Renal cortical epithelial cell (primary cell): ENCODE data around the gene PHACTR4. TPM values are rescaled to one million over a fixed set of nuclear protein-coding genes. Genes with fewer than 3 reads are reported as not detected.
A peak's percentile ranks its signal among the peaks of the same experiment; 100 is the strongest.
"Not testable (repeated sequence)": the region's sequence is repeated elsewhere in the genome, so short reads cannot be mapped to it uniquely, and the experiment has no call there.

Experiments
- DNase-seq: peaks from one replicate; pipeline ENCODE4 v3.0.0-alpha.2; 2011; ENCODE audit warnings: low read depth
- total RNA-seq: library from RNA; depleted of rRNA; stranded (reverse); fragments of >200 nt; gene quantifications from 2 replicates; pipeline ENCODE4 v1.2.3, GENCODE V29; 2014

PHACTR4 gene
- total RNA-seq: 9.0 and 29.0 TPM in 2 replicates

DNA sequence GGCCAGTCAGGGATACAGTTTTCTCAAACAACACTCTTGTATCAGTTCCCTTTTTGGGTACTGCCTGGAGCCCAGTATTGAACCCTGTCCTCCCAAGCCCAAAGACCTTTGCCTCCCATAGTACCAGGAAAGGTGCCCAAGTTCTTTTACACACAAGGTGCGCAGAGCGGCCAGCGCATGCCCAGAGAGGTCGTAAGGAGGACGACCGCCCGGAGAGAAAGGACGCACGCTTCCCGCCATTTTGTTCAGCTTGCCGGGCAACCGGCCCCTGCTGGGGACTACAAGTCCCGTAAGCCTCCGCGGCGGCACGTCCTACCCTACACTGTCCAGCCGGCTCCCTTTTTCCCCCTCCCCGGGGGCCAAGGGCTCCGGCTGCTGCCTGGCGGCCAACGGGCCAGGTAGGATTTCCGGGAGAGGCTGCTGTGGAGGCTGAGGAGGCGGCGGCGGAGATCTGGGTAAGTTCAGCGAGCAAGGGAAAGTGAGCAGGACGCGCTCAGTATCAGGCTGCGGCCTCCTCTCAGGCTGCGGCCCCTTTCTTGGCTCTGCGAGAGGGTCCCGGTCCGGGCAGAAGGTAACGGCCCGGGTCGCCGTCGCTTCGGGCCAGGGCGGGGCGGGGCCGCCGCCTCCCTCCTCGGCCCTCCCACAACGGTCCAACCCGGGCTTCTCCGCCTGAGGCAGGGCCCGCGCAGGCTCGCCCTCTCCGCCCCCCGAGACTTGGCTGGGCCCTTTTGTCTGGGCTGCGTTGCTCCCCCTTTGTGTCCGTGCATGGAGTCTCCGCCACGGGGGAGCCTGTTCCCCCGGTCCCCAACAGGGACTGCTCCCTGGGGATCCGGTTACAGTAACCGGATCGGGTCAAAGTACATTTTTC lies at the start of gene PHACTR4:
Gene PHACTR4, plus strand, starts transcription at position 370 of the 868 bp plus-strand sequence. CDS start 37,708 bp downstream, outside the sequence.
- DNase-seq: peak; percentile 84

DNA sequence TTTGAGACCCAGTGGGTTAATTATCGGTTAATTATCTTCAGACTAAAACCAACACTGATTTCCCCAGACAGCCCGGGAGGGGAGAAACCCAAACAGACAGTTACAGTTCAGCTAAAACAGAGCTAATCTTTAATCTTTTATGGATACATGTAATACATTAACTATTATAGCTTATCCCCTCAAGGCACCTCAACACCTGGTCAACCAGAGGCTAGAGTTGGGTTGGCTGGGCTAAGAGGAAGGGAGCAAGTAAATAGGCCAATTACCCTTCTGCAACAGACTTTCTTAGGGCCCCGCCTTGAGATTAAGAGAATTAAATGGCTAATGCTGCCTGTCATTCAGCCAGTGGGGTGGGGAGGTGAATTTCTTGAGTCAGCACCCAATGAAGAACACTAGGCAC lies 47.3 kb upstream of the PHACTR4 start:
- peak; percentile 98 for DNase-seq

DNA sequence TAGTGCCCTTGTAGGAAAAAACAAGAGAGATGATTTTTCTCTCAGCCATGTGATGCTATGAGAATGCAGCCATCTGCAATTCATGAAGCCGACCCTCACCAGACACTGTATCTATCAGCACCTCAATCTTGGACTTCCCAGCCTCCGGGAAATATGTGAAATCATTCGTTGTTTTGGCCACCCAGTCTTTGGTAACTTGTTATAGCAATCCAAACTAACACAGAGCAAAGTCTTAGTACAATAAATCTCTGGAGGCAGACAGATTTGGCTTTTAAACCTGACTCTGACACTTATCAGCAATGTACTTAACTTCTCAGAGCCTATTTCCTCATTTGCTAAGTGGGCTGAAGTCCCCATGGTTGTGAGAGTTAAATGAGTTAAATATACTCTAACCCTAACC lies 45.8 kb upstream of the PHACTR4 start:
- peak; percentile 19 for DNase-seq

DNA sequence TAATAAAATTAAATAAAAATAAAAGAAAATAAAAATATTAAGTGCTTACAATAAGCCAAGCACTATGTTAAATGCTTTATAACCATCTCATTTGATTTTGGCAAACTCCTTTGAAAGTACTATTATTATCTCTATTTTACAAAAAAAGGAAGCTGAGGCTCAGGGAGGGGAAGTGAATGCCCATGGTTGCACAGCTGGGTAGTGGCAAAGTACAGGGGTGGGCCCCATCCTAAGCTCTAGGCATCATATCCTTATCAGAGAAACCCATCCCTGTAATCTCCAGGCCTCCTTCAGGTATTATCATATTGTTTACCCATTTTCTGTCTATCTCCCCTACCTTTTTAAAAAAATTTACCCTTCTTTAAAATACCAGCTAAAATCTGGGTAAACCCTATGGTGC lies 43.0 kb upstream of the PHACTR4 start:
- DNase-seq: no peak

DNA sequence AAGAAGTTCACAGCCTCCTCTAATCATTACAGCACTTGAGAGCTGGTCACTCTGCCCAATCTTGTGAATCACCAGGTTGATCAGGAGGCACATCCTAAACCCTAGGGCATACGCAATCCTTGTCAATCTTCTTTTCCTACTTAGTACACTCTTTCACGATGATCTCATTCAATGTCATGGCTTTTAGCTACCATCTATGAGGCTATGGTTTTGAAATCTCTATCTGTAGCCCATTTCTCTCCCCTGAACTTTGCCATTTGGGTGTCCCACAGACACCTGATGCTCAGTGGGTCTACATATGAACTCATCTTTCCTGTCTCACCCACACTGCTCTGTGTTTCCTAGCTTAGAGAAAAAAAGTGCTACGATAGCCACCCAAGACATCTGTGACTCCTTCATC lies 42.6 kb upstream of the PHACTR4 start:
- peak; percentile 89 for DNase-seq

DNA sequence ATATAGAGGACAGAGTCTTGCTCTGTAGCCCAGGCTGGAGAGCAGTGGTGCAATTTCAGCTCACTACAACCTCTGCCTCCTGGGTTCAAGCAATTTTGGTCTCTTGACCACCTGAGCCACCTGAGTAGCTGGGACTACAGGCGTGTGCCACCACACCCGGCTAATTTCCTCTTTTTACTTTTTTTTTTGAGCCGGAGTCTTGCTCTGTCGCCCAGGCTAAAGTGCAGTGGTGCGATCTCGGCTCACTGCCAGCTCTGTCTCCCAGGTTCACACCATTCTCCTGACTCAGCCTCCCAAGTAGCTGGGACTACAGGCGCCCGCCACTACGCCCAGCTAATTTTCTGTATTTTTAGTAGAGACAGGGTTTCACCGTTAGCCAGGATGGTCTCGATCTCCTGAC lies 42.1 kb upstream of the PHACTR4 start:
- peak; percentile 41 for DNase-seq

DNA sequence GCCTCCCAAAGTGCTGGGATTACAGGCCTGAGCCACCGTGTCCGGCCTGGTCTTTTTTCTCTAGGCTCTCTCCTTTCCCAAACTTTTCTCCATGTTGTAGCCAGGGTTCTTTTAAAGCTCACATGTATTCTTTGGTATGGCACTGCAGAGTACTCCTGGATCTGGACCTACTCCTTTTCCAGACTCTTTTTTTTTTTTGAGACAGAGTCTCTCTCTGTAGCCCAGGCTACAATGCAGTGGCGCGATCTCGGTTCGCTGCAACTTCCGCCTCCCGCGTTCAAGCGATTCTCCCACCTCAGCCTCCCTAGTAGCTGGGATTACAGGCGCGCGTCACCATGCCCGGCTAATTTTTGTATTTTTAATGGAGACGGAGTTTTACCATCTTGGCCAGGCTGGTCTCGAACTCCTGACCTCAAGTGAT lies 41.3 kb upstream of the PHACTR4 start:
- no peak for DNase-seq

DNA sequence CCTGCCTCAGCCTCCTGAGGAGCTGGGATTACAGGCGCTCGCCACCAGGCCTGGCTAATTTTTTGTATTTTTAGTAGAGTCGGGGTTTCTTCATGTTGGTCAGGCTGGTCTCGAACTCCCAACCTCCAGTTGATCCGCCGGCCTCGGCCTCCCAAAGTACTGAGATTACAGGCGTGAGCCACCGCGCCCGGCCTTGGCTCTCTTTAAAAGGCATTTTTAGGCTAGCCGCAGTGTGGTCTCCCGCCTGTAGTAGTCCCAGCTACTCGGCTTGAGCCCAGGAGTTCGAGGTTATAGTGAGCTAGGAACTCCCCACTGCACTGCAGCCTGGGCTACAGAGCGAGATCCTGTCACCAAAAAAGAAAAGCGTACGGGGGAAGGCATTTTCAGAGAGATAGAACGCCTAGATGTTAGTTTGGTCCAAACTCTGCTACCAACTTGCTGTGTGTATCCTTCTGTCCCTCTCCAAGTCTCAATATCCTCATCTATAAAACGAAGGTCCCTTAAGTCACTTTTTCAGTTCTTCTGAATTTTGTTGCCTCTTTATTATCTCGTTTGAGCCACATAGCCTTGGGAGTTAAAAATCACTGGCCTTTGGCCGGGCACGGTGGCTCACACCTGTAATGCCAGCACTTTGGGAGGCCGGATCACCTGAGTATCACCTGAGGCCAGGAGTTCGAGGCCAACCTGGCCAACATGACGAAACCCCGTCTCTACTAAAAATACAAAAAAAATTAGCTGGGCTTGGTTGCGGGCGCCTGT lies 40.0 kb upstream of the PHACTR4 start:
- no peak for DNase-seq

DNA sequence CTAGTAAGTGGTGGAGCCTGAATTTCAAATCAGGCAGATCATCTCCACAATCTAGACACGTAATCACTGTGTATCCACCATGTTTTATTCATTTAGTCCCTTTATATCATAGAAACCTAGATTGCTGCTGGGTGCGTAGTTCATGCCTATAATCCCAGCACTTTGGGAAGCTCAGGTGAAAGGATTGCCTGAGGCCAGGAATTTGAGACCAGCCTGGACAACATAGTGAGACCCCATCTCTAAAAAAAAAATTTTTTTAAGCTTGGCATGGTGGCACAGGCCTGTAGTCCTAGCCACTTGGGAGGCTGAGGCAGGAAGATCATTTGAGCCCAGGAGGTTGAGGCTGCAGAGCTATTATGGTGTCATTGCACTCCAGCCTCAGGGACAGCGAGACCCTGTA lies 30.6 kb upstream of the PHACTR4 start:
- DNase-seq: no peak

DNA sequence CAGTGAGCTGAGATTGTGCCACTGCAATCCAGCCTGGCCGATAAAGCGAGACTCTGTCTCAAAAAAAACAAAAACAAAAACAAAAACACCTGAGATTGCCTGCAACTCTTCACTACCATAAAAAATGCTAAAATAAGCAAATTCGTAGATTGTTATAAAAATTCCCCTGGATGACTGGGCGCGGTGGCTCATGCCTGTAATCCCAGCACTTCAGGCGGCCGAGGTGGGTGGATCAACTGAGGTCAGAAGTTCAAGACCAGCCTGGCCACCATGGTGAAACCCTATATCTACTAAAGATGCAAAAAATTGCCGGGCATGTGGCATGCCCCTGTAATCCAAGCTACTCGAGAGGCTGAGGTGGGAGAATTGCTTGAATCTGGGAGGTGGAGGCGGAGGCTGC lies 30.0 kb upstream of the PHACTR4 start:
- DNase-seq: no peak

DNA sequence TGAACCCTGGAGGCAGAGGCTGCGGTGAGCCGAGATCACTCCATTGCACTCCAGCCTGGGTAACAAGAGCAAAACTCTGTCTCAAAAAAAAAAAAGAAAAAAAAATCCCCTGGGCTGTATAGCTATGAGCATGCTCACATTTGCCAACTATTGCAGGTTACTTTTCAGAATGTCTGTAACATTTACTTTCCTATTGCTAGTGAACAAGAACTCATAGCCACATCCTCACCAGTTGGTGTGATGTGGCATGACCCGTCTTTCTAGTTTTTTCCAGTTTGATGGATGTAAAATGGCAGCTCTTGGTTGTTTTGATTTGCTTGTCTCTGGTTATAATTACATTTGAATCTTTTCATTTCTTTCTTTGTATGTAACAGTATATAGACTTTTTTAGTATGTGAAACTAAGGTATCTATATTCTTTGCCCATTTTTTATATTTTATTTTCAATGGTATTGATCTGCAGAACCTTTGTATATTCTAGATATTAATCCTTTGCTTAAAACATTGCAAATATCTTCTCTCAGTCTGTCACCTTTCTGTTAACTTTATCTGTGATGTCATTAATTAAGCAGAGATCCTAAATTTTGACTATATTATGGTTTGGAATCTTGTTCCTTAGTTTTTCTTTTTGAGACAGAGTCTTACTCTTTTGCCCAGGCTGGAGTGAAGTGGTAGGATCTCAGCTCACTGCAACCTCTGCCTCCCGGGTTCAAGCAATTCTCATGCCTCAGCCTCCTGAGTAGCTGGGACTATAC lies 29.1 kb upstream of the PHACTR4 start:
- DNase-seq: no peak

DNA sequence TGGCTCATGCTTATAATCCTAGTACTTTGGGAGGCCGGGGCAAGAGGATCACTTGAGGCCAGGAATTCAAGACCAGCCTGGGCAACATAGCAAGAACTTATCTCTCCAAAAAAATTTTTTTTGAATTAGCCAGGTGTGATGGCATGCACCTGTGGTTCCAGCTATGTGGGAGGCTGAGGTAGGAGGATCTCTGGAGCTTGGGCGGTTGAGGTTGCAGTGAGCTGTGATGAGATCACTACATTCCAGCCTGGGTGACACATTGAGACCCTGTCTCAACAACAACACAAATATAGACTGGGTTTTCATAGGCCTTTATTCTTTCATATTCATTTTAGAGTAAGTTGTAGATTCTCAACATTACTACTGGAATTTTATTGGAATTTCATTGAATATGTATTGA lies 27.9 kb upstream of the PHACTR4 start:
- peak; percentile 66 for DNase-seq

DNA sequence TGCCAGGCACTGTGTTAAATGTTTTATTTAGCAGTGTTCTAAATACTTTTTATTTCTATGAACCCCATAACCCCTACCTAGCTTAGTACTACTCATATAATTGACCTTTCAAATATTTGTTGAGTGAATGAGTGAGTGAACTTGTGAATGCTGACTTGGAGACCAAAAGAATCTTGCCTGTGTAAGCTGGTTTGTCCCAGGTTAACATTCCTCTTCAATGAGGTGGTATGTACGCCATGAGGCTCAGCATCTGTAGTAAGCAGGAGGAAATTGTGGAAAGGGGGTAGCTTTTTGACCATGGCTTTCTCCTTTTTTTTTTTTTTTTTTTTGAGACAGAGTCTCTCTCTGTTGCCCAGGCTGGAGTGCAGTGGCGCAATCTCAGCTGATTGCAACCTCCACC lies 26.1 kb upstream of the PHACTR4 start:
- peak; percentile 93 for DNase-seq

DNA sequence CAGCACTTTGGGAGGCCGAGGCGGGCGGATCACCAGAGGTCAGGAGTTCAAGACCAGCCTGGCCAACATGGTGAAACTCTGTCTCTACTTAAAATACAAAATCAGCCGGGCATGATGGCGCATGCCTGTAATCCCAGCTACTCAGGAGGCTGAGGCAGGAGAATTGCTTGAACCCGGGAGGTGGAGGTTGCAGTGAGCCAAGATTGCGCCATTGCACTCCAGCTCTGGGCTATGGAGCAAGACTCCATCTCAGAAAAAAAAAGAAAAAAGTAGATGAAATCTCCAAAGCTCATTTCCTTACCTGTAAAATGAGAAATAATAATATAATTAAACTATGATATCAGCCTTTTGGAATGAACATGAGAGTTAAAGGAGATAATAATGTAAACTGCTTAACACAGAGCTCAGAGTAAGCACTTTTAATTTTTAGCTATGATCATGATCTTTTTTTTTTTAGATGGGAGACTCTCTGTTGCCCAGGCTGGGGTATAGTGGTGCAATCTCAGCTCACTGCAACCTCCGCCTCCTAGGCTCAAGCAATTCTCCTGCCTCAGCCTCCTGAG lies 16.2 kb upstream of the PHACTR4 start:
- DNase-seq: not testable (repeated sequence)

DNA sequence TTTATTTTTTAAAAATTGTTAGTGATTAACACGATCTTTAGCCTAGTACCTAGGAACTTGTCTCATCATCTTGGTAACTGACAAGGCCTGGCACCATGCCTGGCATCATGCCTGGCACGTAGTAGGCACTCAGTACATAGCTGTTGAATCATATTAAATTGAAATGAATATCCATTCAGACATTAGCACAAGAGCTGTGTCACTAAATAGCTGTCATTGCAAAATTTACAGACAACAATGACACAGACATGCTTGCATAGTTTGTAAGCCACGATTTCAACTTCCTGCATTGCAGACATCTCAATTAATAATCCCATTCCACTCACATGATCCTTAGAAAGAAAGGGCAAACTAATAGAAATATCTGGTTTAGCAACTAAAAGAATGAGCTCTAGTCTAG lies 15.4 kb upstream of the PHACTR4 start:
- DNase-seq: peak; percentile 80

DNA sequence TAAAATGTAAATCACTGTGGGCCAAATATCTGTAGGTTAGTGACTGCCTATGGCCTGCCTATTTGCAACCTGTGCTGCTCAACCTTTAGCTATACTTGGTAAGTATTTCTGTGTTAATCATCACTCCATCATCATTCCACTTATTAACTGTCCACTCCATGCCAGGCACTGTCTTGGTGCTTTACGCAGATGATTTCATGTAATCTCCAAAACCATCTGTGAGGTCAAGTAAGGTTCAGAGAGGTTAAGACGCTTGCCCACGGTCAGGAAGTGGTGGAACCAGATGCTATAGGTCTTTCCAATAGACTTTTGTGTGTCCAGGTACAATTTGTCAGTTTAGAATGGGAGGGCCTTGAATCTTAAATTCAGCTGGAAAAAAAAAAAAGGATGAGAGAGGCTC lies 10.8 kb upstream of the PHACTR4 start:
- no peak for DNase-seq

DNA sequence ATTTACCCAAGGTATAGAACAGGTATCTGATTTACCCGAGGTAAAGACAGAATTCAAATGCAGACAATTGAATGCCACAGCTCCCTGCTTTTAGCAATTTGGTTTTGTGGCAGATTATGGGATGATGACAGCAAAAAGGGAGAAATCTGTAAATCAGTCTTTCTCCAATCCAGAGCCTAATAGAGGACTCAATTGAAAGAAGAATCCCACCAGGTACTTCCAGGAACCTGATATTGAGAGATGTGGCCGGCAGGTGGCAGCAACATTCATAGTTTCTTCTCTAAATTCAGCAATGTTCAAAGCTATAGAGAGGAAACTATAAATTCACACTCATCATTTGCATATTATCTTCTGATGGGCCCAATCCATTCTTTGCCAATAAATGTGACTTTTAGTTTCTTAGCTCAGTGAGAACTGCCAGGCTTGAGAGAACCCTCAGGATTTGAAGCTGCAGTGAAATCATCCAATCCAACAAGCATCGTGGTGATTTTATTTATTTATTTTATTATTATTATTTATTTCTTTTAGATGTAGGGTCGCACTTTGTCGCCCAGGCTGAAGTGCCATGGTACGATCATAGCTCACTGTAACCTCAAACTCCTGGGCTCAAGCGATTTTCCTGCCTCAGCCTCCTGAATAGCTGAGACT lies 9.8 kb upstream of the PHACTR4 start:
- DNase-seq: peak; percentile 59

DNA sequence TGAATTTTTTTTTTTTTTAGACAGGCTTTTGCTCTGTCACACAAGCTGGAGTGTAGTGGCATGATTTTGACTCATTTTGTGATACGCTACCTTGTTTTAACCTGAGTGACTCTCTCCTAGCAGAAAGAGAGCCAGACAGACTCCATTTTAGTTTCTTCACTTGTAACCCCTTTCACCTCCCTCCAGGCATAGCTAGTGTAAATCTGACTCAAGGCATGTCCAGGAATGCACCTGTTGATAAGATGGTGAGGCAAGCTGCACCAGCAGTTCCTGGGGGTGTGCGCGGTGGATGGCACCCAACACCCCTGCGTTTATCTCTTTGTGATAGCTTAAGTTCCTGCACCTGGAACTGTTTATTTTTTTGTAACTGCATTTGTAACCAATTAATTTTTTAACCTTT lies 4.7 kb upstream of the PHACTR4 start:
- no peak for DNase-seq

DNA sequence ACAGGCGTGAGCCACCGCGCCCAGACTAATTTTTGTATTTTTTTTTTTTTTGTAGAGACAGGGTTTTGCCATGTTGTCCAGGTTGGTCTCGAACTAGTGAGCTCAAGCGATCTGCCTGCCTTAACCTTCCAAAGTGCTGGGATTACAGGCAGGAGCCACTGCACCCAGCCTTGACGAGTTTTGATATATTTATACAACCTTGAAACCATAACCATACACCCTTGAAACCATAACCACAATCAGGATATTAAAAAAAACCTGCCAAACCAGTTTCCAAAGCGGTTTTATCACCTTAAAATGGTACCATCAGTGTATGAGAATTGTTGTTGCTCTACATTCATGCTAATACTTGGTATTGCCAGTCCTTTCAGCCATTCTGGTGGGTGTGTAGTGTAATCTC lies 3.7 kb upstream of the PHACTR4 start:
- DNase-seq: no peak

DNA sequence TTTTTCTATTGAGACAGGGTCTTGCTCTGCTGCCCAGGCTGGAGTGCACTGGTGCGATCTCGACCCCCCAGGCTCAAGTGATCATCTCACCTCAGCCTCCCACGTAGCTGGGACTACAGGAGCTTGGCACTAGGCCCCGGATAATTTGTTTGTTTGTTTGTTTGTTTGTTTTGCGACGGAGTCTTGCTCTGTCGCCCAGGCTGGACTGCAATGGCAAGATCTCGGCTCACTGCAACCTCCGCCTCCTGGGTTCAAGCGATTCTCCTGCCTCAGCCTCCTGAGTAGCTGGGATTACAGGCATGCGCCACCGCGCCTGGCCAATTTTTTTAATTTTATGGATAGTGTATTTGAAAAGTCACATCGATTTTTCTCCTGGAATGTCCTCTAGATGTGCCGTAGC lies 932 bp upstream of the PHACTR4 start:
- DNase-seq: not testable (repeated sequence)

DNA sequence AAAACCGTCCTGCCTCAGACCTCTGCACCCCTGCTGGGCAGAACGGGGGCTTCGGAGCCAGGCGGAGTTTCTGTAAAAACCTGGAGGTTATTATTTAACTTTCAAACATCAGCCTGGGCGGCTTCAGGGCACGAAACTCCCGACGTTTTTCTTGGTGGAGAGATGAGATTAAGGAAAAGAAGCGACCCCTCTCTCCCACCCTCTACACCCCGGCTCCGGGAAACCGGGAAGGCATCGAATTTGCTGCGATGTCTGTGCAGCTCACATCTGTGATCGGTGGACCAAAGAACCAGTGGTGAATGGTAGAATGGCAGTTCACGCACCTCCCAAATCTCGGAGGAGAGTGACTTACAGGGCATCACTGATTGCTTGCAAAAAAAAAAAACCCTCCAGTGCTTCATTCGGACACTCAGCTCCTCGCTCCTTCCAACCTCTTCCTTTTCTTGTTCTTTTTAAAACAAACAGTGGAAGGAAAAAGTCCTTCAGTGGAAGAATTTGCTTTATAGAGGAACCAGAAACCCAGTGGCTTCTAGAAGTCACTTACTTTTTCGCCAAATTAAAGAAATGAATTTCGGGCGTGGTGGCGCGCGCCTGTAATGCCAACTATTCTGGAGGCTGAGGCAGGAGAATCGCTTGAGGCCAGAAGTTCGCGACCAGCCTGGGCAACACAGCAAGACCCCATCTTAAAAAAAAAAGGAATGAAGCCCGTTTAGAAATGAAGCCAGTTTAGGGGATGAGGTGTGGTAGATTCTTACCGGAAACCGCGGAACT lies 884 bp downstream of the PHACTR4 start:
- peak; percentile 39 for DNase-seq
